Smooth muscle cell (in vitro differentiated cells): ENCODE results near the gene FAM114A2. TPM values are rescaled to one million over a fixed set of nuclear protein-coding genes. Genes with fewer than 3 reads are reported as not detected.

Experiments
- DNase-seq: peaks from one replicate; lab custom pipeline; 2025; ENCODE audit not compliant: unreplicated experiment; lab: John Stamatoyannopoulos, UW
- H2AFZ ChIP-seq: fragments of 200-600 bp; sonication (generic); 2 replicates; pipeline ENCODE4 v1.6.0; 2016; ENCODE audit warnings: antibody characterized with exemption, low read depth, mild to moderate bottlenecking
- H3F3A ChIP-seq: fragments of 200-600 bp; sonication (generic); 2 replicates; pipeline ENCODE4 v1.6.0; 2017; ENCODE audit warnings: antibody characterized with exemption, low read depth
- H3K27ac ChIP-seq: fragments of 200-600 bp; sonication (generic); 2 replicates; pipeline ENCODE4 v1.5.1; 2016; ENCODE audit warnings: low read depth, mild to moderate bottlenecking
- H3K27me3 ChIP-seq: fragments of 200-600 bp; sonication (generic); 2 replicates; pipeline ENCODE4 v1.6.1; 2016; ENCODE audit warnings: low read depth, mild to moderate bottlenecking
- H3K36me3 ChIP-seq: fragments of 200-600 bp; sonication (generic); 2 replicates; pipeline ENCODE4 v1.5.1; 2016; ENCODE audit warnings: low read depth
- H3K4me1 ChIP-seq: fragments of 200-600 bp; sonication (generic); 2 replicates; pipeline ENCODE4 v1.5.1; 2016; ENCODE audit warnings: low read depth
- H3K4me2 ChIP-seq: fragments of 200-600 bp; sonication (generic); 2 replicates; pipeline ENCODE4 v1.6.0; 2016; ENCODE audit warnings: mild to moderate bottlenecking
- H3K4me3 ChIP-seq: fragments of 200-600 bp; sonication (generic); 2 replicates; pipeline ENCODE4 v1.5.1; 2016; ENCODE audit warnings: mild to moderate bottlenecking
- H3K79me2 ChIP-seq: fragments of 200-600 bp; sonication (generic); 2 replicates; pipeline ENCODE4 v1.6.0; 2016; ENCODE audit warnings: low read depth, mild to moderate bottlenecking
- H3K9ac ChIP-seq: fragments of 200-600 bp; sonication (generic); 2 replicates; pipeline ENCODE4 v1.6.0; 2016; ENCODE audit warnings: low read depth
- H3K9me3 ChIP-seq: fragments of 200-600 bp; sonication (generic); replicated peaks from 2 replicates; pipeline ENCODE4 v1.5.1; 2016; ENCODE audit warnings: low read depth
- H4K20me1 ChIP-seq: fragments of 200-600 bp; sonication (generic); 2 replicates; pipeline ENCODE4 v1.6.0; 2016; ENCODE audit warnings: low read depth
- CTCF ChIP-seq: fragments of 200-600 bp; sonication (generic); IDR thresholded peaks from 2 replicates; pipeline ENCODE4 v1.5.1; 2017; ENCODE audit warnings: borderline replicate concordance, mild to moderate bottlenecking, antibody characterized with exemption; ENCODE audit not compliant: insufficient read depth, poor library complexity, severe bottlenecking
- WGBS: methylation state at CpG from one replicate; pipeline ENCODE4 v1.1.7; 2016; ENCODE audit warnings: low lambda C conversion rate; 5-methylcytosine and 5-hydroxymethylcytosine counted together
- polyA plus RNA-seq: library from polyadenylated mRNA; unstranded; fragments of >200 nt; fragmentation: Nextera tagmentation; extraction: Ambion mirVana; gene quantifications from 2 replicates; pipeline ENCODE4 v1.2.1, GENCODE V29; 2016
- total RNA-seq: library from RNA; depleted of rRNA; stranded (reverse); fragments of >200 nt; gene quantifications from 2 replicates; pipeline ENCODE4 v1.2.3, GENCODE V29; 2014

The FAM114A2 gene
- total and polyA plus RNA-seq, 2 experiments from 2014 or later, result 15.6 to 23.8 TPM

DNA sequence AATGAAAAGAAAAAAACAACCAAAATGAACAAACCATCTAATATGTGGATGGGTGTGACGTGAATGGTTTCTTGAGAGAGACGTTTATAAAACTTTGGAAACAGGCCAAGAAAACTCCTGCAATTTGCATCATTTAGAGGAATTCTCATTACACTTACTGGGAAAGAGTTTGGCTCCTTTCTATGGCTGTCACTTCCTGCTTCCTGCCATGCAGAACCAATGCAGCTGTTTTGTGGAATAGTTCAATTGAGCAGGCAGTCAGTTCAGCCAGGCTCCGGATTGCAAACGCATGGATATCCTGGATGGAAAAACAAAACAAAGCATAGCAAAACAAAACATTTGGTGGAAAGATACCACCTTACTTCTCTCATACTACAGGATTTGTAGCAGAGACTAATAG, 36.6 kb downstream of the FAM114A2 start:
- DNase-seq, result no peak
- peaks cover 12% of the 10 kb centered on the region for H3K36me3 ChIP-seq
- no peaks in the 10 kb centered on the region for H3K27me3 ChIP-seq
- no peak overlapping the region for H3K27ac ChIP-seq
- no peak overlapping the region for H3K9ac ChIP-seq
- no peak for TF ChIP-seq CTCF
- H3K9me3 ChIP-seq, result no peaks in the 10 kb centered on the region
- no peaks in the 10 kb centered on the region for H3K4me1 ChIP-seq
- no peak overlapping the region for H3K4me3 ChIP-seq
- no peaks in the 10 kb centered on the region for H3K79me2 ChIP-seq
- no peaks in the 10 kb centered on the region for H3F3A ChIP-seq
- H3K4me2 ChIP-seq, result no peak overlapping the region
- WGBS, result 95% methylated on average over 4 of the region's 4 CpGs
- H4K20me1 ChIP-seq, result no peaks in the 10 kb centered on the region
- no peak overlapping the region for H2AFZ ChIP-seq

DNA sequence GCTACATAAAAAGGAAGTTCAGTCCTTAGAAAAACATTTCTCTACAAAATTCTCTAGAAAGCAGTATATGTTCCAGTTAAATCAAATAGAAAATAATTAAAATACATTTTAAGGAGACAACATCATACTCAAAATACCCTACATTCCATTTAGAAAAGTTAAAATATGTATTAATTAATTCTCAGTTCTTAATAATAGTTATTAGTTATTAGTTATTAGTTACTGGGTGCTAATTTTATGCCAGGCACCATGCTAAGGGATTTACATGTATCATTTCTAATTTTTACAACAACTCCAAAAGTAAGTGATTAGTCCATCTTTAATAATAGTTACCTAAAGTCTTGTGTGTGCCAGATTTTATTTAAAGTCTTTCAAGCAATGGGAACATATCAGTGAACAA, 38.0 kb downstream of the FAM114A2 start:
- Histone ChIP-seq H4K20me1 (peaks cover under 1% of the 10 kb centered on the region), H2AFZ (no peak overlapping the region), H3K27ac (no peak overlapping the region), H3K4me3 (no peak overlapping the region), H3K4me1 (no peaks in the 10 kb centered on the region), H3K4me2 (no peak overlapping the region), H3K79me2 (no peaks in the 10 kb centered on the region), H3K9ac (no peak overlapping the region), H3K9me3 (no peaks in the 10 kb centered on the region), H3K27me3 (no peaks in the 10 kb centered on the region), H3F3A (no peaks in the 10 kb centered on the region), H3K36me3 (peaks cover 12% of the 10 kb centered on the region)
- no peak for TF ChIP-seq CTCF
- no peak for DNase-seq

- peaks cover 12% of the 10 kb centered on the region for H3K36me3 ChIP-seq
- no peak overlapping the region for H3K9ac ChIP-seq
- no peaks in the 10 kb centered on the region for H3K4me1 ChIP-seq
- peaks cover 3% of the 10 kb centered on the region for H4K20me1 ChIP-seq
- H3K27me3 ChIP-seq, result no peaks in the 10 kb centered on the region
- DNase-seq, result no peak
- H3K27ac ChIP-seq, result no peak overlapping the region
- H3K79me2 ChIP-seq, result no peaks in the 10 kb centered on the region
- 99% methylated on average over 3 of the region's 3 CpGs for WGBS
- no peak for TF ChIP-seq CTCF
- H3K4me2 ChIP-seq, result no peak overlapping the region
- H2AFZ ChIP-seq, result no peak overlapping the region
- no peak overlapping the region for H3K4me3 ChIP-seq
- H3F3A ChIP-seq, result no peaks in the 10 kb centered on the region
- H3K9me3 ChIP-seq, result no peaks in the 10 kb centered on the region
Measured at GRCh38 chr5:153999995-154000394, 38.7 kb downstream of the FAM114A2 start.

DNA sequence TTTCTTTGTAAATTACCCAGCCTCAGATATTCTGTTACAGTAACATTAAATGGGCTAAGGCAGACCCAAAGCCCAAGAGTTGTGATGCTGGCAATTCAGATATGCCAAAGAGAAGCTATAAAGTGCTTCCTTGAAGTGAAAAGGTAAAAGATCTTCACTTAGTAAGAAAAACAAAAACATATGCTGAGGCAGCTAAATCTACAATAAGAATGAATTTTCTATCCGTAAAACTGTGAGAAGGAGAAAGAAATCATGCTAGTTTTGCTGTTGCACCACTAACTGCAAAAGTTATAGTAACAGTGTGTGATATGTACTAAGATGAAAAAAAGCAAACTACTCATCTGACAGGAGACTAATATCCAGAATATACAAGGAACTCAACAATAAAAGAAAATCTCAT, 39.9 kb downstream of the FAM114A2 start:
- Histone ChIP-seq H4K20me1 (peaks cover 3% of the 10 kb centered on the region), H3K4me3 (no peak overlapping the region), H3F3A (no peaks in the 10 kb centered on the region), H3K4me2 (no peak overlapping the region), H3K27me3 (no peaks in the 10 kb centered on the region), H3K4me1 (no peaks in the 10 kb centered on the region), H3K9me3 (no peaks in the 10 kb centered on the region), H3K27ac (no peak overlapping the region), H2AFZ (no peak overlapping the region), H3K9ac (no peak overlapping the region), H3K36me3 (peaks cover 18% of the 10 kb centered on the region), H3K79me2 (no peaks in the 10 kb centered on the region)
- no peak for TF ChIP-seq CTCF
- 91% methylated on average over 1 of the region's 1 CpG for WGBS
- DNase-seq, result no peak
